H1 (cell line): ENCODE measurements around the gene COG3. TPM values are rescaled to one million over a fixed set of nuclear protein-coding genes. Genes with fewer than 3 reads are reported as not detected.

Experiments used
- CTCF ChIA-PET: fragments of 300-600 bp; sonication (Branson Sonifier 250); formaldehyde crosslinking; loops from one replicate; lab custom pipeline; 2021; ENCODE audit not compliant: partially characterized antibody; lab: Charles Lee
- POLR2A ChIA-PET: fragments of 300-600 bp; sonication (Branson Sonifier 250); formaldehyde crosslinking; loops from one replicate; lab custom pipeline; 2021; ENCODE audit warnings: inconsistent platforms; ENCODE audit not compliant: partially characterized antibody; lab: Charles Lee
- DNase-seq, 2 experiments: peaks; one replicate each; pipeline versions ENCODE4 v3.0.0 to v3.0.0-alpha.2; 2010 to 2022; ENCODE audit warnings: low spot score in 2 of 2, low read depth in 1 of 2, mixed read lengths in 1 of 2
- FAIRE-seq: peaks from 2 replicates; lab custom pipeline; 2011; peaks lifted over from hg19 to GRCh38; lab: Jason Lieb, UNC
- H2AFZ ChIP-seq: 2 replicates; pipeline ENCODE4 v1.8.1; 2012; ENCODE audit warnings: low read length, inconsistent platforms
- H2AK5ac ChIP-seq: 2 replicates; pipeline ENCODE4 v1.6.1; 2013; ENCODE audit warnings: low read depth, low read length
- H2BK120ac ChIP-seq: replicated peaks from 2 replicates; pipeline ENCODE3; 2013; ENCODE audit warnings: low read depth, low read length, inconsistent platforms
- H2BK12ac ChIP-seq: 2 replicates; pipeline ENCODE4 v1.6.1; 2013; ENCODE audit warnings: low read depth, low read length
- H2BK15ac ChIP-seq: 2 replicates; pipeline ENCODE4 v1.6.1; 2013; ENCODE audit warnings: low read length
- H2BK20ac ChIP-seq: 2 replicates; pipeline ENCODE4 v1.6.1; 2013; ENCODE audit warnings: low read length
- H2BK5ac ChIP-seq: 2 replicates; pipeline ENCODE4 v1.6.1; 2013; ENCODE audit warnings: low read depth, low read length
- H3K14ac ChIP-seq: 2 replicates; pipeline ENCODE4 v1.6.1; 2013; ENCODE audit warnings: inconsistent platforms; ENCODE audit not compliant: insufficient read length
- H3K18ac ChIP-seq: 2 replicates; pipeline ENCODE4 v1.6.1; 2013; ENCODE audit warnings: low read length; ENCODE audit errors: extremely low read depth
- H3K23ac ChIP-seq: 2 replicates; pipeline ENCODE4 v1.6.1; 2013; ENCODE audit warnings: inconsistent platforms; ENCODE audit not compliant: insufficient read length
- H3K23me2 ChIP-seq: 2 replicates; pipeline ENCODE4 v1.6.1; 2013; ENCODE audit warnings: low read depth, low read length
- H3K27ac ChIP-seq: 2 replicates; pipeline ENCODE4 v1.6.1; 2011; ENCODE audit warnings: low read depth, low read length, inconsistent platforms
- H3K27me3 ChIP-seq, 4 experiments: replicated peaks in 1 of 4; 1 replicate in 1 of 4; 2 replicates in 3 of 4; pipeline versions ENCODE4 v1.6.1 to v1.8.1; 2011 to 2013; ENCODE audit warnings: low read length in 3 of 4, mild to moderate bottlenecking in 3 of 4, inconsistent platforms in 2 of 4, mixed read lengths in 2 of 4, moderate library complexity in 1 of 4; ENCODE audit not compliant: control insufficient read depth in 3 of 4, insufficient read depth in 3 of 4; ENCODE audit errors: extremely low read depth in 1 of 4
- H3K36me3 ChIP-seq, 4 experiments: 2 replicates each; pipeline versions ENCODE4 v1.6.1 to v1.8.1; 2011 to 2013; ENCODE audit warnings: mild to moderate bottlenecking in 4 of 4, low read length in 3 of 4, moderate library complexity in 2 of 4, control low read depth in 1 of 4, inconsistent platforms in 1 of 4; ENCODE audit not compliant: insufficient read depth in 4 of 4, control insufficient read depth in 2 of 4
- H3K4ac ChIP-seq: replicated peaks from 2 replicates; pipeline ENCODE3; 2013; ENCODE audit warnings: low read length, low read depth, mixed read lengths, inconsistent platforms; ENCODE audit not compliant: insufficient read length
- H3K4me1 ChIP-seq, 4 experiments: replicated peaks in 1 of 4; 1 replicate in 1 of 4; 2 replicates in 3 of 4; pipeline versions ENCODE4 v1.6.1 to v1.8.1; 2011 to 2013; ENCODE audit warnings: low read length in 3 of 4, inconsistent platforms in 2 of 4, mixed read lengths in 1 of 4; ENCODE audit not compliant: insufficient read depth in 4 of 4, control insufficient read depth in 3 of 4
- H3K4me2 ChIP-seq, 2 experiments: 2 replicates each; pipeline versions ENCODE4 v1.6.1 to v1.8.1; 2011 to 2013; ENCODE audit warnings: low read depth in 2 of 2, low read length in 2 of 2, control low read depth in 1 of 2, inconsistent platforms in 1 of 2, mild to moderate bottlenecking in 1 of 2; ENCODE audit not compliant: insufficient read depth in 1 of 2
- H3K4me3 ChIP-seq, 4 experiments: fragments of 200-600, 300-600 bp in 1 of 4; sonication (generic), shearing (Covaris generic), sonication (Bioruptor Twin) in 1 of 4; 2 replicates each; pipeline versions ENCODE4 v1.5.1 to v1.8.1; 2011 to 2016; ENCODE audit warnings: low read length in 4 of 4, low read depth in 3 of 4, control low read depth in 2 of 4, inconsistent platforms in 2 of 4, mild to moderate bottlenecking in 2 of 4, mixed read lengths in 1 of 4, moderate library complexity in 1 of 4; ENCODE audit not compliant: insufficient read depth in 2 of 4; ENCODE audit errors: extremely low read depth in 1 of 4
- H3K56ac ChIP-seq: replicated peaks from 2 replicates; pipeline ENCODE3; 2013; ENCODE audit warnings: low read depth, mild to moderate bottlenecking, mixed read lengths, low read length, inconsistent platforms; ENCODE audit not compliant: insufficient read length
- H3K79me1 ChIP-seq: 2 replicates; pipeline ENCODE4 v1.6.1; 2013; ENCODE audit warnings: low read depth, low read length, control low read depth
- H3K79me2 ChIP-seq, 2 experiments: 2 replicates each; pipeline versions ENCODE4 v1.6.1 to v1.8.1; 2012 to 2013; ENCODE audit warnings: low read length in 2 of 2, mild to moderate bottlenecking in 2 of 2, inconsistent platforms in 1 of 2; ENCODE audit not compliant: insufficient read depth in 2 of 2, control insufficient read depth in 1 of 2
- H3K9ac ChIP-seq, 4 experiments: replicated peaks in 1 of 4; 1 replicate in 1 of 4; 2 replicates in 3 of 4; pipeline versions ENCODE4 v1.6.1 to v1.8.1; 2011 to 2013; ENCODE audit warnings: low read depth in 3 of 4, low read length in 3 of 4, control low read depth in 2 of 4, mild to moderate bottlenecking in 2 of 4, moderate library complexity in 2 of 4, inconsistent platforms in 1 of 4; ENCODE audit errors: extremely low read depth in 1 of 4
- H3K9me3 ChIP-seq, 2 experiments: 2 replicates each; pipeline versions ENCODE4 v1.6.1 to v1.8.1; 2012 to 2013; ENCODE audit warnings: mild to moderate bottlenecking in 2 of 2, moderate library complexity in 2 of 2, control low read depth in 1 of 2, inconsistent platforms in 1 of 2, low read depth in 1 of 2, low read length in 1 of 2, mixed read lengths in 1 of 2; ENCODE audit not compliant: insufficient read depth in 2 of 2
- H4K20me1 ChIP-seq, 2 experiments: replicated peaks in 1 of 2; 2 replicates each; pipeline versions ENCODE3 to v1.8.1; 2011 to 2013; ENCODE audit warnings: inconsistent platforms in 2 of 2, low read length in 2 of 2, mild to moderate bottlenecking in 1 of 2; ENCODE audit not compliant: insufficient read depth in 2 of 2, control insufficient read depth in 1 of 2
- H4K5ac ChIP-seq: 2 replicates; pipeline ENCODE4 v1.6.1; 2013; ENCODE audit warnings: low read length, low read depth, mixed read lengths, inconsistent platforms; ENCODE audit not compliant: insufficient read length
- H4K8ac ChIP-seq: 2 replicates; pipeline ENCODE4 v1.8.0; 2013; ENCODE audit warnings: mild to moderate bottlenecking, moderate library complexity, low read length, inconsistent platforms; ENCODE audit not compliant: insufficient read depth; ENCODE audit errors: extremely low read depth
- H4K91ac ChIP-seq: replicated peaks from 2 replicates; pipeline ENCODE3; 2013; ENCODE audit warnings: low read length, mixed read lengths, inconsistent platforms; ENCODE audit not compliant: insufficient read length
- EP300 ChIP-seq, 2 experiments: IDR thresholded peaks; 1 replicate in 1 of 2; 2 replicates in 1 of 2; pipeline ENCODE4 v1.6.1; 2011 to 2012; ENCODE audit warnings: low read depth in 2 of 2, low read length in 2 of 2, mild to moderate bottlenecking in 2 of 2, borderline replicate concordance in 1 of 2, inconsistent platforms in 1 of 2, moderate library complexity in 1 of 2
- WGBS, 2 experiments: shearing (Covaris generic) in 1 of 2; methylation state at CpG; one replicate each; pipeline versions ENCODE4 v1.1.6 to v1.1.7; 2013 to 2015; ENCODE audit warnings: low lambda C conversion rate in 2 of 2, mixed read lengths in 2 of 2, inconsistent platforms in 1 of 2, low coverage in 1 of 2, missing lambda C conversion rate in 1 of 2; ENCODE audit not compliant: insufficient replicate concordance in 2 of 2, insufficient coverage in 1 of 2, insufficient read length in 1 of 2; ENCODE audit errors: extremely low coverage in 1 of 2, missing lambda C conversion rate in 1 of 2; 5-methylcytosine and 5-hydroxymethylcytosine counted together
- polyA plus RNA-seq, 7 experiments: library from polyadenylated mRNA; depleted of rRNA in 3 of 7; stranded (reverse) in 5 of 7; unstranded in 2 of 7; fragments of >200 nt in 5 of 7; fragments of 200-250 nt in 2 of 7; gene quantifications; 1 replicate in 5 of 7; 2 replicates in 1 of 7; 4 replicates in 1 of 7; pipeline versions ENCODE4 v1.2.1 to v1.2.3, GENCODE V29; 2011 to 2013; ENCODE audit warnings: missing spikeins in 2 of 7, mixed read lengths in 2 of 7
- total RNA-seq: library from RNA; stranded (reverse); fragmentation: NEBNext Ultra II Directional; extraction: Animal tissue kit (Norgen Biotek cat#: 25700); gene quantifications from 2 replicates; pipeline ENCODE4 v1.2.1, GENCODE V29; 2021

The COG3 gene
- total and polyA plus RNA-seq, 2 of the 8 experiments (the other 6 are each of a cell fraction or from before 2014, with no cell fraction given) = 12.7 to 13.5 TPM

GRCh38 chr13:45516757-45517156 lies 52.0 kb downstream of the COG3 start:
- no peaks in the 10 kb centered on the region for H3K79me2 ChIP-seq
- H2BK120ac ChIP-seq = no peak overlapping the region
- H3K9ac ChIP-seq = no peak overlapping the region
- H2BK12ac ChIP-seq = no peak overlapping the region
- H4K8ac ChIP-seq = no peak overlapping the region
- H2AFZ ChIP-seq = no peak overlapping the region
- no peak overlapping the region for H3K56ac ChIP-seq
- no peak overlapping the region for H2AK5ac ChIP-seq
- no peak overlapping the region for H2BK15ac ChIP-seq
- H3K27me3 ChIP-seq = no peaks in the 10 kb centered on the region
- H3K79me1 ChIP-seq = no peaks in the 10 kb centered on the region
- H3K23ac ChIP-seq = no peak overlapping the region
- DNase-seq = no peak
- no peak overlapping the region for H2BK5ac ChIP-seq
- POLR2A ChIA-PET = no interaction called here
- no peak overlapping the region for H4K5ac ChIP-seq
- no peak overlapping the region for H3K18ac ChIP-seq
- WGBS, 2 experiments = 92% methylated on average over 2 of the region's 2 CpGs; no CpG with 5 or more reads in 1 of the 2 experiments
- no peak overlapping the region for H3K4me3 ChIP-seq
- H4K20me1 ChIP-seq = no peaks in the 10 kb centered on the region
- no peaks in the 10 kb centered on the region for H3K9me3 ChIP-seq
- CTCF ChIA-PET = interaction anchor here (1.2 kb wide), 1 partner anchor 13 kb away, joined by 3 read pairs; no protein-coding TSS in a partner anchor
- no peak overlapping the region for H3K4ac ChIP-seq
- H3K4me2 ChIP-seq = no peak overlapping the region
- peaks cover 8 to 65% (median 35%) of the 10 kb centered on the region in 4 experiments for H3K36me3 ChIP-seq
- H3K27ac ChIP-seq = no peak overlapping the region
- no peak overlapping the region for H2BK20ac ChIP-seq
- no peak overlapping the region for H3K14ac ChIP-seq
- no peak overlapping the region for H4K91ac ChIP-seq
- FAIRE-seq = no peak
- H3K4me1 ChIP-seq = no peaks in the 10 kb centered on the region
- no peaks in the 10 kb centered on the region for H3K23me2 ChIP-seq
- TF ChIP-seq EP300 (IDR thresholded peaks at IDR 0.05; ENCODE audit: borderline replicate concordance in 1 of 2, low read depth in 2 of 2, low read length in 2 of 2) = no peak
